Karpas-422 (cell line): ENCODE data around the gene RAB11FIP5. TPM values are rescaled to one million over a fixed set of nuclear protein-coding genes. Genes with fewer than 3 reads are reported as not detected.

Experiments
- DNase-seq: peaks from one replicate; pipeline ENCODE4 v3.0.0-alpha.2; 2015
- H2AFZ ChIP-seq: fragments of 200-600 bp; sonication (generic); 2 replicates; pipeline ENCODE4 v1.6.1; 2014; ENCODE audit warnings: antibody characterized with exemption, low read length, mixed read lengths
- H3K27ac ChIP-seq: fragments of 200-600 bp; sonication (generic); 2 replicates; pipeline ENCODE4 v1.5.1; 2014; ENCODE audit warnings: mild to moderate bottlenecking, low read length, moderate library complexity
- H3K27me3 ChIP-seq: fragments of 200-600 bp; sonication (generic); 2 replicates; pipeline ENCODE4 v1.6.1; 2014; ENCODE audit warnings: low read length, mixed read lengths
- H3K36me3 ChIP-seq: fragments of 200-600 bp; sonication (generic); 2 replicates; pipeline ENCODE4 v1.6.1; 2014; ENCODE audit warnings: low read length, mixed read lengths; ENCODE audit not compliant: insufficient read depth
- H3K4me1 ChIP-seq: fragments of 200-600 bp; sonication (generic); 2 replicates; pipeline ENCODE4 v1.6.1; 2014; ENCODE audit warnings: mild to moderate bottlenecking, low read length, mixed read lengths
- H3K4me2 ChIP-seq: fragments of 200-600 bp; sonication (generic); 2 replicates; pipeline ENCODE4 v1.6.1; 2014; ENCODE audit warnings: low read length, low read depth, mild to moderate bottlenecking; ENCODE audit not compliant: poor library complexity, severe bottlenecking
- H3K4me3 ChIP-seq: fragments of 200-600 bp; sonication (generic); 2 replicates; pipeline ENCODE4 v1.5.1; 2014; ENCODE audit warnings: mild to moderate bottlenecking, antibody characterized with exemption, low read length, mixed read lengths
- H3K79me2 ChIP-seq: fragments of 200-600 bp; sonication (generic); 2 replicates; pipeline ENCODE4 v1.6.1; 2014; ENCODE audit warnings: mild to moderate bottlenecking, low read length, mixed read lengths
- H3K9ac ChIP-seq: fragments of 200-600 bp; sonication (generic); 2 replicates; pipeline ENCODE4 v1.6.0; 2014; ENCODE audit warnings: low read length
- H3K9me2 ChIP-seq: fragments of 200-600 bp; sonication (generic), shearing (Covaris generic); replicated peaks from 2 replicates; pipeline ENCODE4 v1.6.0; 2014; ENCODE audit warnings: mild to moderate bottlenecking, low read length, moderate library complexity; ENCODE audit not compliant: insufficient read depth
- H3K9me3 ChIP-seq: fragments of 300-700, 200-600 bp; sonication (generic); 2 replicates; pipeline ENCODE4 v1.6.1; 2014; ENCODE audit warnings: low read length, mixed read lengths
- H4K20me1 ChIP-seq: fragments of 200-600 bp; sonication (generic); 2 replicates; pipeline ENCODE4 v1.6.1; 2014; ENCODE audit warnings: mild to moderate bottlenecking, antibody characterized with exemption, low read length, low read depth; ENCODE audit not compliant: insufficient read depth
- total RNA-seq: library from RNA; depleted of rRNA; stranded (reverse); fragments of >200 nt; shearing (Covaris generic); gene quantifications from 2 replicates; pipeline ENCODE4 v1.2.3, GENCODE V29; 2014; ENCODE audit warnings: low replicate concordance

Gene RAB11FIP5
- total RNA-seq, 1 experiment from 2014 or later, result not detected

DNA sequence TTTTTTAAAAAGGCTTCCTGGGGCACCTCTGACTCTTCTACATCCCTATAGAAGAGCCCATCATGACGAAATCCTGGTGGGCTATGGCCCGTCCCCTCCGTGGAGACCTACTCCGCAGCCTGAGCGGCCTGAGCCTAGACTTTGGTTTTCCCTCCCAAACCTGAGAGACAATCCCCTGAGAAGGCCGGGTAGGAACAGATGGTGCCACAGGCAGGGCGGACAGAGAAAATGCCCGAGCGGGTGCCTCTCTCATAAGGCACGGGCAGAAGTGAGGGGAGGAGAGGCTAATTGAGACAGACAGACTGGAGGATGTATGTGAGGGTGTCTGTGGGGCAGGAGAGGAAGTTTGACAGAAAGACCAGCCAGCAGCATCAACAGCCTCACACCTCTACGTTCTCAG is 21.1 kb downstream of the RAB11FIP5 start:
- no peaks in the 10 kb centered on the region for H3K9me2 ChIP-seq
- H3K9me3 ChIP-seq, result no peaks in the 10 kb centered on the region
- no peaks in the 10 kb centered on the region for H3K27me3 ChIP-seq
- no peaks in the 10 kb centered on the region for H3K36me3 ChIP-seq
- H2AFZ ChIP-seq, result no peak overlapping the region
- H3K9ac ChIP-seq, result no peak overlapping the region
- H3K4me1 ChIP-seq, result no peaks in the 10 kb centered on the region
- no peak overlapping the region for H3K4me2 ChIP-seq
- no peak overlapping the region for H3K4me3 ChIP-seq
- no peak for DNase-seq
- H3K79me2 ChIP-seq, result no peaks in the 10 kb centered on the region
- no peaks in the 10 kb centered on the region; the same call in 1 of the 2 replicates for H4K20me1 ChIP-seq
- H3K27ac ChIP-seq, result no peak overlapping the region

DNA sequence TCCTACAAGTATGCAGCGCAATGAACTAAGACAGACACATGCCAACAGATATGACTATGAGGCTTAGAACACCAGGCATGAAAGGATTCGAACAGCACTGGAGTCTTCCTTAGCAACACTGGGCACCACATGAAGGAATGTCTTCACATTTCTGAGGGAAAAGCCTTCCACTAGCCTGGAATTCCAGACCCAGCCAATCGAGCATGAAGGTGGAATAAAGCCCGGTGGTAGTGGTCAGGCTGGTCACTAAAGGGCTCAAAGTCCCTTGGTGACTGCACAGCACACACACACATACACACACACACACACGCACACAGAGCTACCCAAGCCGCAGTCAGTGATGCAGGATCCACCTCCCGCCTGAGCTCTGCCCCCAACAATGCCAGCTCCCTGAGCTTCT is 21.6 kb downstream of the RAB11FIP5 start:
- H3K27ac ChIP-seq, result no peak overlapping the region
- no peaks in the 10 kb centered on the region for H3K9me3 ChIP-seq
- no peak overlapping the region for H3K9ac ChIP-seq
- no peaks in the 10 kb centered on the region for H3K79me2 ChIP-seq
- no peaks in the 10 kb centered on the region; the same call in 1 of the 2 replicates for H4K20me1 ChIP-seq
- no peaks in the 10 kb centered on the region for H3K27me3 ChIP-seq
- no peak overlapping the region for H3K4me3 ChIP-seq
- no peak overlapping the region for H2AFZ ChIP-seq
- DNase-seq, result no peak
- no peak overlapping the region for H3K4me2 ChIP-seq
- no peaks in the 10 kb centered on the region for H3K4me1 ChIP-seq
- no peaks in the 10 kb centered on the region for H3K36me3 ChIP-seq
- no peaks in the 10 kb centered on the region for H3K9me2 ChIP-seq

DNA sequence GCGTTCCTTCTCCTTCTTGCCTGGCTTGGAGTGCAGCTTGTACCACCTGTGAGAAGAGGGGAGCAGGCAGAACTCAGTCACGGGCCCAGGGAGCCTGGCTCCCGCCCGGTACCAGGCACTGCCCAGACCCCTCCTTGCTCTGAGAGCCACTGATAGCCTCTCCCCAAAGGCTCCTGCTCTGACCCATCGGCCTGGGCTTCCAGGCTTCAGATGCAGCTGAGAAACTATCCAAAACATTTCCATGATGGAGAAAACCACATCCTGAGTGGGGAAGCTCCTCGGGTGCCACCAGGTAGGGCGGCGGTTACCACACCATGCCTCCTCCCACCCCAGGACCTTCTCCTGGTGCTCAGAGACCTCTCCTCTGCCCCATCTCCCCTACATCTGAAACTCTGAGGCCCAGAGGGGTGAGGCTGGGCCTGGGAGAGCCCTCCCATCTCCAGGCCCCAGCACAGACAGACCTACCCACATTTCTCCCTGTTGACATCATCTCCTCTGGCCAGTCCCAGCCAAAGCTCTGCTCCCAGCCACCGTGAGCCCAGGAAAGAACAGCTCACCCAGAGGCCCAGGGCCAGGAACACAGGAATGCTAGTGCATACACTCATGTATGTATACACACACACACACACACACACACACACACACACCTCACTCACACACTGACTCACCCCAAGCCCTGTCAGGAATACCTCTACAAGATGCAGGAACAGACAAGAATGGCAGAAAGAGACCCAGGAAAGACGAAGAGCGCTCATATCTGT is 23.3 kb downstream of the RAB11FIP5 start:
- H3K27ac ChIP-seq, result no peak overlapping the region
- no peaks in the 10 kb centered on the region for H3K4me1 ChIP-seq
- no peak overlapping the region for H3K4me2 ChIP-seq

DNA sequence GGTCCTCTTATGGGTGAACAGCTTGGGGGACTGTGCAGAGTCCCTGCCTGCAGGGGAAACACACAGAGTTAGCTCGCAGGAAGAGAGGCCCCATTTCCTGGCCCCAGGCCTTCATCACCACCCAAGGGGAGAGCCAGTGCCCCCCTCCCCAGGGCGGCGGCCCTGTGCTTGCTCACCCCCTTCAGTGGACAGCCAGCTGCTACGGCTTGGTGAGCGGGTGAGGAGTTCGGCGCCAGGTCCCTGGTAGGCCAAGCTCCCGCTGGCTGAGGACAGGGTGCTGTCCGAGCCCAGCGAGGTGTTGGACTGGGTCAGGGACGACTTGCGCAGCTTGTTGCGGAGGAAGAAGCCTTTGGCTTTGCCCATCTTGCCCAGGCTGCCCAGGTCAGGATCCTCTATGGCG is 24.0 kb downstream of the RAB11FIP5 start:
- H3K79me2 ChIP-seq, result no peaks in the 10 kb centered on the region
- no peaks in the 10 kb centered on the region for H3K27me3 ChIP-seq
- H2AFZ ChIP-seq, result no peak overlapping the region
- H3K4me2 ChIP-seq, result no peak overlapping the region
- no peak for DNase-seq
- H3K9me3 ChIP-seq, result no peaks in the 10 kb centered on the region
- no peaks in the 10 kb centered on the region for H3K36me3 ChIP-seq
- H3K4me3 ChIP-seq, result no peak overlapping the region
- H3K9me2 ChIP-seq, result no peaks in the 10 kb centered on the region
- H3K9ac ChIP-seq, result no peak overlapping the region
- no peaks in the 10 kb centered on the region for H3K4me1 ChIP-seq
- no peak overlapping the region for H3K27ac ChIP-seq
- H4K20me1 ChIP-seq, result no peaks in the 10 kb centered on the region

More for the DNA sequence above, 23.3 kb downstream of the RAB11FIP5 start:
- Histone ChIP-seq H3K9me2 (no peaks in the 10 kb centered on the region), H3K9ac (no peak overlapping the region), H3K9me3 (no peaks in the 10 kb centered on the region), H3K36me3 (no peaks in the 10 kb centered on the region), H3K27me3 (no peaks in the 10 kb centered on the region), H2AFZ (no peak overlapping the region), H3K4me3 (no peak overlapping the region), H4K20me1 (no peaks in the 10 kb centered on the region), H3K79me2 (no peaks in the 10 kb centered on the region)
- no peak for DNase-seq

DNA sequence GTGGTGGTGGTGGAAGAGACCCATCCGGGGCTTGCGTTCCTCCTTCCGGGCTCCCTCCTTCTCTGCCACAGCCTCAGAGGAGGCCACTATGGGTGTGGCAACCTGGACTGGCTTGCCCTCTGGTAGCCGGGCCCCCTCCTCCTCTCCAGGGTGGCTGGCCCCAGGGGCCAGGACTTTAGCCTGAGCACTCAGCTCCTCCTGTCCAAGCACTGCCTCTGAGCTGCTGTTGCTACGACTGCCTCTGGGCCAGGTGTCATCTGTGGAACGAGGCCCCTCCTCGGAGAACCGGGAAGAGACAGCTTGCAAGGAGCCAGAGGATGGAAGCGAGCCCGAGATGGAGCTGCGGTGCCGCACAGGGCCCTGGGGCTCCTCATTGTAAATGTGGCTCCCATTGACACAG is 24.5 kb downstream of the RAB11FIP5 start:
- Histone ChIP-seq H3K9ac (no peak overlapping the region), H3K4me1 (no peaks in the 10 kb centered on the region)

DNA sequence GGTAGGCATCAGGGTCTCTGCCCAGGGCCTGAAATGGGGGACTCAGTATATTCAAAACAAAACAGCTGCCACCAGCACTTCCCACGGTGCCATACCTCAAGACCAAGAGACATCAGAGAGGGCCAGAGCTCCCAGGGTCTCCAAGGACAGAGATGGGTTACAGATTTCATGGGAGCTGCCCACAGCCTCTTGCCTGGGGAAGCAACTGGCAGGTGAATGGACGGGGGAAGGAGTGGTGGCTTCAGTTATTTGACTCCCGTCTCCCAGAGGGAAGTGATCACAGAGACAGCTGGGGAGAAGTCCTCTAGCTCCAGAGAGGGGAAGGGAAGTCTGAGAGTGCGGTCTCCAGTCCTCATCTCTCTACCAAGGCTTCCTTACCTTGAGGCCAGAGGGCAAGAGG is 25.4 kb downstream of the RAB11FIP5 start:
- H3K4me3 ChIP-seq, result no peak overlapping the region
- no peaks in the 10 kb centered on the region for H3K79me2 ChIP-seq
- no peak overlapping the region for H3K9ac ChIP-seq
- no peaks in the 10 kb centered on the region for H3K9me2 ChIP-seq
- no peaks in the 10 kb centered on the region for H3K36me3 ChIP-seq
- no peak overlapping the region for H3K27ac ChIP-seq
- H3K4me2 ChIP-seq, result no peak overlapping the region
- no peak for DNase-seq
- H3K4me1 ChIP-seq, result no peaks in the 10 kb centered on the region
- no peaks in the 10 kb centered on the region for H3K9me3 ChIP-seq
- no peak overlapping the region for H2AFZ ChIP-seq
- H3K27me3 ChIP-seq, result no peaks in the 10 kb centered on the region
- H4K20me1 ChIP-seq, result no peaks in the 10 kb centered on the region; the same call in 1 of the 2 replicates

More for the DNA sequence above, 24.5 kb downstream of the RAB11FIP5 start:
- Histone ChIP-seq H3K79me2 (no peaks in the 10 kb centered on the region), H2AFZ (no peak overlapping the region), H3K9me2 (no peaks in the 10 kb centered on the region), H3K4me2 (no peak overlapping the region), H3K36me3 (no peaks in the 10 kb centered on the region), H4K20me1 (no peaks in the 10 kb centered on the region), H3K27ac (no peak overlapping the region), H3K27me3 (no peaks in the 10 kb centered on the region), H3K4me3 (no peak overlapping the region), H3K9me3 (no peaks in the 10 kb centered on the region)
- DNase-seq, result no peak

DNA sequence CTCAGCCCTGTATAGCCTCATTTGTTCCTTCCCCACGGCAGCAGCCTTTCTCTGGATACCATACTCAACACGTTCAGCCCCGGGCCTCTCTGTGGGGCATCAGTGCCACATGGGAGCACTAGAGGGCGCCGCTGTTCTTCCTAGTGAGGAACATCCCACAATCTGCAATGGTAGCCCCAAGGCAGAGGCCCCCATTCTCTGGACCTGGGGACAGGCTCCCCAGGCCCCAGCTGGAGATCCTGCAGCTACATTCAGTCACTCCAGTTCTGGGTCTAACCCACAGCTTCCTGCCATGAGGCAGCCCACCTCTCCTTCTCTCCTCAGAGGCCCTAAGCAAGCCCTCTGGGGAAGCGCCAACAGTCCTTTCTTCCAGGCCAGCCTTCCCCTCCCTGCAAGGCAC is 27.1 kb downstream of the RAB11FIP5 start:
- DNase-seq, result peak; percentile 96
- no peak overlapping the region for H3K4me2 ChIP-seq
- H3K9ac ChIP-seq, result no peak overlapping the region
- no peaks in the 10 kb centered on the region for H3K79me2 ChIP-seq
- no peak overlapping the region for H3K27ac ChIP-seq
- no peaks in the 10 kb centered on the region; the same call in 1 of the 2 replicates for H4K20me1 ChIP-seq
- H3K36me3 ChIP-seq, result no peaks in the 10 kb centered on the region
- H3K27me3 ChIP-seq, result no peaks in the 10 kb centered on the region
- H3K9me2 ChIP-seq, result no peaks in the 10 kb centered on the region
- no peaks in the 10 kb centered on the region for H3K9me3 ChIP-seq
- no peak overlapping the region for H2AFZ ChIP-seq
- H3K4me3 ChIP-seq, result no peak overlapping the region
- H3K4me1 ChIP-seq, result no peaks in the 10 kb centered on the region

DNA sequence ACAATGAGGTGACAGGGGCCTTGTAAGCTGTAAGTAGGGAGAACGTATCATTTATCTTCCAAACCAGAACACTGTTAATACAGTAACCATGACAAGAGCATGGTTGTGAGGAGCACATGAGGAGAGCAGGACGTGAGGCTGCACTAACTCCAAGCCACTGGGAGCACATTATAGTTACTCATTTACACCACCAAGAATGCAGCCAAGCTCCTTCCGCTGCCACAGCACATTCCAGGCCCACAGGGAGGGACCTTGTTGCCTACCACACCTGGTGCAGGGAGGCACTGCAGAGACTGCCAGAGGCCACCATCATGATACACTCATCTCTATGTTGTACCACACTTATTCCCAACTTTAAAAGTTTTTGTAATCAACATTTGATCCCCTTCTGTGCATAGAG is 27.8 kb downstream of the RAB11FIP5 start:
- no peaks in the 10 kb centered on the region for H3K36me3 ChIP-seq

More for the DNA sequence above, 27.8 kb downstream of the RAB11FIP5 start:
- H3K4me3 ChIP-seq, result no peak overlapping the region
- no peaks in the 10 kb centered on the region for H3K79me2 ChIP-seq
- no peak overlapping the region for H3K27ac ChIP-seq
- no peak overlapping the region for H3K9ac ChIP-seq
- no peaks in the 10 kb centered on the region for H3K4me1 ChIP-seq
- no peaks in the 10 kb centered on the region for H3K9me2 ChIP-seq
- no peaks in the 10 kb centered on the region; the same call in 1 of the 2 replicates for H4K20me1 ChIP-seq
- H3K27me3 ChIP-seq, result no peaks in the 10 kb centered on the region
- H3K4me2 ChIP-seq, result no peak overlapping the region
- H2AFZ ChIP-seq, result no peak overlapping the region
- no peak for DNase-seq
- no peaks in the 10 kb centered on the region for H3K9me3 ChIP-seq
